ENCODE data around the gene PIH1D1.

Gene PIH1D1

DNA sequence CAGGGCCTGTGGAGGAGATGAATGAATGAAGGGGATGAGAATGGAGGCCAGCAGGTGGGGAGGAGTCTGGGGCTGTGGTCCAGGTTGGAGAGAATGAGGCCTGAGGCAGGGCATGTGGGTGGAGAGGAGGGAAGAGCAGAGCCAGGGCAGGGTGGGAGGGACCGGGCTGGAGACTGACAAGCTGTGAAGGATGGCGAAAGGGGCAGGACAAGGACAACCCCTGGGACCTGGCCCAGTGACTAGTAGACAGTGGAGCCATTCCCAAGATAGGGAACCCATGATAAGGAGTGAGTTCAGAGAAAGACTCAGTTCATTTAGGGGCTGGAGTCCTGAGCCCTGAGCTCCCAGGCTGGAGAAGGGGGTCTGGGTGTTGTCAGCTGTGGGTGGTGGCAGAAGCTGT lies 31.4 kb downstream of the PIH1D1 start:
- no peak for DNase-seq (ENCODE audit: low read depth, low spot score)

GRCh38 chr19:49419173-49419572 lies 32.4 kb downstream of the PIH1D1 start:
- no peak for DNase-seq (ENCODE audit: low read depth, low spot score)

DNA sequence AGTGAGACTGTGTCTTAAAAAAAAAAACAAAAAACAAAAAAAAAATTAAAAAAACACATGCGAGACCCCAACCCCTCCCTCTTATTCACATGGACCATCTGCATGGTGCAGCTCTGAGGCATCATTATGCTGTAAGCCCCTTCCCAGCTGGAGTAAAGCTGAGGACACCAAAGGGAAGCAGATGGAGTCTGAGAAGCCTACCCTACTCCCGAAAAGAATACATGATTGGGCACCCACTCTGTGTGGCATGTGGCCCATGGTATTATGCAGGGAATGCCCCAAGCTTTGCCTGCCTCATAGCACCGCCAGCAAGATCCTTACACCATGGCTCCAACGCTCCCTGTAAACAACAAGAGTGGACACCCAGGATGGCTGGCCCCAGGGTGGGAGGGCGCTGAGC lies 33.1 kb downstream of the PIH1D1 start:
- no peak for DNase-seq (ENCODE audit: low read depth, low spot score)

- no peak for DNase-seq (ENCODE audit: low read depth, low spot score)
Observed at GRCh38 chr19:49417088-49417487, 34.5 kb downstream of the PIH1D1 start.

GRCh38 chr19:49415810-49416200 lies 35.8 kb downstream of the PIH1D1 start:
- no peak for DNase-seq (ENCODE audit: low read depth, low spot score)

- no peak for DNase-seq (ENCODE audit: low read depth, low spot score)
Observed at GRCh38 chr19:49415102-49415809, 36.4 kb downstream of the PIH1D1 start.

GRCh38 chr19:49414256-49414655 lies 37.4 kb downstream of the PIH1D1 start:
- DNase-seq (ENCODE audit: low read depth, low spot score) = no peak

DNA sequence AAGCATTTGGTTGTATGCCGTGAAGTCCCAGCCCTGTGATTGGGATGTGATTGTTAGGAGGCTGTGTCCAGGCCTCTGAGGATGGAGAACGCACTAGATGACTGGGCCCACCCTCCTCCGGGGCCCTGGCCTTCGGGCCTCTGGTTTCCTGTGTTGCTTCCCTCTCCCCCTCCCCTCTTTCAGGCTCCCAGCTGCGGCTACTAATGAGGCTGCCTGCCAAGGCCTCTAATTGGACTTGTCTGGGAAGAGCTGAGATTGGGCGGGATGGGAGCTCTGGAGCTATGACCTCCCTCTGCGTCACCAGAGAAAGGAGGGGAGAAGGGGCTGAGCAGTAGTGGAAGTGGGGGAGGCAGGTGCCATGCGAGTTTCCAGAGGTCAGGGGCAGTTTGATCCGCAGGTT lies 38.3 kb downstream of the PIH1D1 start:
- DNase-seq (ENCODE audit: low read depth, low spot score) = peak; percentile 40

GRCh38 chr19:49411681-49412326 lies 39.8 kb downstream of the PIH1D1 start:
- DNase-seq (ENCODE audit: low read depth, low spot score) = no peak

- no peak for DNase-seq (ENCODE audit: low read depth, low spot score)
Observed at GRCh38 chr19:49409441-49410029, 42.1 kb downstream of the PIH1D1 start.

DNA sequence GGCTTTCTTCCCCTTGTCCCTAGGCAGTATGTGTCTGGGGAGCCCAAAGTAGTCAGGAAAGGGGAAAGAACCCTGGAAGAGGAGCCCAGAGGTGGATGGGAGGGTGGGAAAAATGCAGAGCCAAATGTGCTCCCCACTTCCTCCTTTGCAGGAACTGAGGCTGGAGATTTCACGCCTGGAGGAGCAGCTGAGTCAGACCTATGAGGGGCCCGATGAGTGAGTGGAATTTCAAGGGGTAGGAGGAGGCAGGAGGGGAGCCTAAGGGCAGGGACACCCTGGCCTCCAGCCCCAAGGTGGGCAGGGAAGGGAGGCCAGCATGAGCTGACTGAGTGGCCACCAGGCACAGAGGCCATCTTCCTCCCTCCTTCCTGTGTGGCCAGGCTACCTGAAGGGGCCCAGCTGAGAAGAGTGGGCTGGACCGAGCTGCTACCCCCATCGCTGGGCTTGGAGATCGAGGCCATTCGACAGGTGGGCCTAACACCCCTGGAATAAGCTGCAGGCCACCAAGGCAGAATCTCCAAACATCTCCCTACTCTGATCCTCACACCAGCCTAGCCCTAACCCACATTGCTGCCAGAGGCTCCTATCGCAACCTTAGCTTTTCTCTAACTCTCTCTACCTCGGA lies 42.7 kb downstream of the PIH1D1 start:
- DNase-seq (ENCODE audit: low read depth, low spot score) = no peak

DNA sequence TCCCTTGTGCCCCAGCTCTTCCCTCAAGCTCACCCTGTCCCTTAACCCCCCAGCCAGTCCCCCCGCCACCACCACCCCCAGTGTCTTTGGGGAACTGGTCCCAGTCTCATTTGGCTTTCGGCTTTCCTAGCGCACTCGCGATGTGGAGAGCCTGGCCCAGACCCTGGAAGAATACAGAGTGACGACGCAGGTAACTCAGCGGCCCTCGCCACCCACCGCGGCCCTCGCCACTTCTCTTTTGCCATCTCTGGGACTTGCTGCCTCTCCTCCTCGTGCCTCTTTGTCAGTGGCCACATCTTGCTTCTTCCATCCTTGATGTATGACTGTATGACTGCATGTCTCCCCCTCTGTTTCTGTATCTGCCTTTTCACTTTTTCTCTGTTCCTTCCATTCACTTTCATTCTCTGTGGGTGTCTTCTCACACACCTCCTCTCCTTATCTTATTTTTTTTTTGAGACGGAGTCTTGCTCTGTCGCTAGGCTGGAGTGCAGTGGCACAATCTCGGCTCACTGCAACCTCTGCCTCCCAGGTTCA lies 44.1 kb downstream of the PIH1D1 start:
- DNase-seq (ENCODE audit: low read depth, low spot score) = no peak

DNA sequence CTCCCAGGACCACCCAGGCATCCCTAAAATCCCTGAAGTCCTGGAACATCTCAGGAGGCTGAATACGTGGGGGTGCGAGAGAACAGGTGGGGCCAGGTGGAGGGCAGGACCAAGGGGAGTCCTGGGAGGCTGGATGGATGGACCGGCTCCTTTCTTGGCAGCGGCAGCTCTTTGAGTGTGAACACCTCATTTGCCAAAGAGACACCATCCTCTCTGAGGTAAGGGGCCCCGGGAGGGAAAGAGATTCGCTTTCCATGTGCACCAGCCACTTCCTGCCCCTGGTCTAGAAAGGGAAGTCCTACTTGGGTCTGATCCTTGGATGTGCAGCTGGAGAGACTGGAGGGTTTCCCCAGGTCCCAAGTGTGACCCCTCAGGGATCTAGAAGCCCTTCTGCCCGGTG lies 44.5 kb downstream of the PIH1D1 start:
- DNase-seq (ENCODE audit: low read depth, low spot score) = no peak

DNA sequence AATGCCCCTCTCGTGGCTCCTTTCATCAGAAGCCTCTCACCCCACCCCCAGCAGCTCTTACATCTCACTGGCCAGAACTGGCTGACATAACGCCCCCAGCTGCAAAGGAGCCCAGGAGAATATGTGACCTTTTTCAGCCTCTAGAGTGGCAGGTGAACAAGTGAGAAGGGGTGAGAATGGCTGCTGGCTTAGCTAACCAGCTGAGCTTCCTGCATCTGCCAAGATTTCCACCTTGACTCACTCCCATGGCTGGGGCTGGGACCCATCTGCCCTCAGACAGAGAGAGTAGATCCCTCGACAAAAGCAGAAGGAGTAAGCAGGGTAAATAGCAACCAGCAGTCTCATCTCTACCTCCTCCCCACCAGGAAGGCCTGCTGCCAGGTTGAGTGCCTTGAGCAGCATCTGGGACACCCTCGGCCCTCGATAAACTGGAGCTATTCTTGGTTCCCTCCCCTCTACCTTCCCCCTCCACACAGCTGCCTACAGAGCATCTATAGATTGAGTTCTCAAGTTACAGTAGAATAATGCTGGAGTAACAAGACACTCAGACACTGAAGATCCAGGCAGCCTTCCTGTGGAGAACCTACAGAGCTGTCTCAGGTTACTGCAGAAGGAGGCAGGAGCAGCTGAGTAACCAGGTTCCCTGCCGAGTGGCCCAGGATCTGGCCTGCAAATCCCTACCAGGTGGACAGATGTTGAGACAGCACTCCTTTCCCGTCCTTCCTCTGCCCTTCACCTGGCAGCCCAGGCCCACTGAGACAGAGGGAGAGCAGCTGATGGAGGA lies 48.0 kb downstream of the PIH1D1 start:
- no peak for DNase-seq (ENCODE audit: low read depth, low spot score)

- DNase-seq (ENCODE audit: low read depth, low spot score) = no peak
Observed at GRCh38 chr19:49400029-49400428, 51.6 kb downstream of the PIH1D1 start.

GRCh38 chr19:49398931-49399330 lies 52.7 kb downstream of the PIH1D1 start:
- no peak for DNase-seq (ENCODE audit: low read depth, low spot score)

GRCh38 chr19:49398001-49398615 lies 53.5 kb downstream of the PIH1D1 start:
- DNase-seq (ENCODE audit: low read depth, low spot score) = no peak

DNA sequence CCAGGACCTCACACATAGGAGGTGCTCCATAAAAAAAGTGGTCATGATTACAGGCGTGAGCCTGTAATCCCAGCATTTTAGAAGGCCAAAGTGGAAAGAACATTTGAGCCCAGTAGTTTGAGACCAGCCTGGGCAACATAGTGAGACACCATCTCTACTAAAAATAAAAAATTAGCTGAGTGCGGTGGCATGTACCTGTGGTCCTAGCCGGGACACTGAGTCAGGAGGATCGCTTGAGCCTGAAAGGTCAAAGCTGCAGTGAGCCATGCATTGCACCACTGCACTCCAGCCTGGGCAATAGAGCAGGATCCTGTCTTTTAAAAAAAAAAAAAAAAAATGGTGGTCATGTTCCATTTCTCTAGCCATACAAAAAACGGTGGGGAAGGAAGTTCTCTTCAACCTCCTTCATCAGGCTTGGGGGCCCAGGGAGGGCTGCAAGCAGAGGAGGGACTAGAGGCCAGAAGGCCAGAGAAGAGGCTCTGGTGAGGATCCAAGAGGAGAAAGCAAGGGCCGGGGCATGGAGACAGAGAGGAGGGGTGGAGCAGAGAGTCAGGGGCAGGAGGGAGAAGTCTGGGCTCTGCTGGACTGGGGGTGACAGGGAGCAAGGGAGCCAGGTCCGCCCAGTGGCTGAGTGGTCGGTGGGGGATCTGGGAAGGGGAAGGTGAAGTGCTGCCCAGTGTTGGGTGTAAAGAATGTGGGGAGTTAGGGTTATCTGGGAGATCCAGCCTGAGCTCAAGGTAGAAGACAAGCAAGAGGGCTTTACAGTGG lies 54.7 kb downstream of the PIH1D1 start:
- no peak for DNase-seq (ENCODE audit: low read depth, low spot score)

Measured in astrocyte of the hippocampus (primary cell).